Memory B cell (primary cell): ENCODE results near the gene ZNF593OS.
A peak's percentile ranks its signal among the peaks of the same experiment; 100 is the strongest.

Experiments used
- ATAC-seq: fragments of 150-1000 bp; cut with Tn5 transposase; 2 replicates; pipeline ENCODE4 v1.10.0; 2021; ENCODE audit warnings: low read depth, mild to moderate bottlenecking, moderate library complexity
- DNase-seq, 2 donors: peaks; one replicate each; pipeline ENCODE4 v3.0.0; 2022; ENCODE audit warnings: low spot score in 2 of 2
- H3K27ac Mint-ChIP-seq: one replicate; pipeline ENCODE4 v1.8.0; 2022; ENCODE audit warnings: mild to moderate bottlenecking, moderate library complexity, mixed read lengths
- H3K27me3 Mint-ChIP-seq: one replicate; pipeline ENCODE4 v1.8.0; 2022; ENCODE audit warnings: mixed read lengths
- H3K36me3 Mint-ChIP-seq: one replicate; pipeline ENCODE4 v1.8.0; 2022; ENCODE audit warnings: mild to moderate bottlenecking, mixed read lengths
- H3K4me1 Mint-ChIP-seq: one replicate; pipeline ENCODE4 v1.8.0; 2022; ENCODE audit warnings: mixed read lengths
- H3K4me3 Mint-ChIP-seq: one replicate; pipeline ENCODE4 v1.8.0; 2022; ENCODE audit warnings: mild to moderate bottlenecking, moderate library complexity, mixed read lengths
- H3K9me3 Mint-ChIP-seq: one replicate; pipeline ENCODE4 v1.8.0; 2022; ENCODE audit warnings: mixed read lengths

Gene ZNF593OS

GRCh38 chr1:26191739-26192138 lies 20.1 kb upstream of the ZNF593OS start:
- ATAC-seq (no peak), DNase-seq (no peak)
- Mint-ChIP-seq H3K27ac (no peak overlapping the region), H3K36me3 (no peaks in the 10 kb centered on the region), H3K27me3 (peaks cover 4% of the 10 kb centered on the region), H3K4me1 (no peaks in the 10 kb centered on the region), H3K9me3 (no peaks in the 10 kb centered on the region), H3K4me3 (no peak overlapping the region)

GRCh38 chr1:26190373-26190987 lies 18.8 kb upstream of the ZNF593OS start, which contains the start of gene CATSPER4:
Gene CATSPER4, plus strand, starts transcription at chr1:26190602. Its CDS starts 26 bp downstream, at chr1:26190628.
- Mint-ChIP-seq H3K27me3 (peaks cover 4% of the 10 kb centered on the region), H3K9me3 (no peaks in the 10 kb centered on the region), H3K27ac (no peak within 1 kb of the TSS), H3K4me3 (no peak within 1 kb of the TSS), H3K36me3 (no peaks in the 10 kb centered on the region), H3K4me1 (no peaks in the 10 kb centered on the region)
- ATAC-seq, result no peak
- no peak for DNase-seq

GRCh38 chr1:26189751-26190275 lies 18.2 kb upstream of the ZNF593OS start:
- Mint-ChIP-seq H3K27ac (no peak overlapping the region), H3K27me3 (peaks cover 4% of the 10 kb centered on the region), H3K4me1 (no peaks in the 10 kb centered on the region), H3K36me3 (no peaks in the 10 kb centered on the region), H3K9me3 (no peaks in the 10 kb centered on the region), H3K4me3 (no peak overlapping the region)
- ATAC-seq (no peak), DNase-seq (no peak)

- no peaks in the 10 kb centered on the region for H3K9me3 Mint-ChIP-seq
- no peak for ATAC-seq
- no peak overlapping the region for H3K27ac Mint-ChIP-seq
- H3K36me3 Mint-ChIP-seq, result no peaks in the 10 kb centered on the region
- no peaks in the 10 kb centered on the region for H3K4me1 Mint-ChIP-seq
- H3K27me3 Mint-ChIP-seq, result peaks cover 4% of the 10 kb centered on the region
- no peak overlapping the region for H3K4me3 Mint-ChIP-seq
- no peak for DNase-seq
Observed at GRCh38 chr1:26189331-26189730, 17.7 kb upstream of the ZNF593OS start.

GRCh38 chr1:26188477-26188876 lies 16.8 kb upstream of the ZNF593OS start:
- no peak for DNase-seq

GRCh38 chr1:26187882-26188281 lies 16.2 kb upstream of the ZNF593OS start:
- H3K27me3 Mint-ChIP-seq, result peaks cover 2% of the 10 kb centered on the region
- H3K4me1 Mint-ChIP-seq, result no peaks in the 10 kb centered on the region
- H3K27ac Mint-ChIP-seq, result no peak overlapping the region
- H3K36me3 Mint-ChIP-seq, result no peaks in the 10 kb centered on the region
- no peak overlapping the region for H3K4me3 Mint-ChIP-seq
- no peaks in the 10 kb centered on the region for H3K9me3 Mint-ChIP-seq
- no peak for DNase-seq
- ATAC-seq, result no peak

More at GRCh38 chr1:26188477-26188876, 16.8 kb upstream of the ZNF593OS start:
- ATAC-seq, result no peak
- no peak overlapping the region for H3K27ac Mint-ChIP-seq
- no peak overlapping the region for H3K4me3 Mint-ChIP-seq
- H3K27me3 Mint-ChIP-seq, result peaks cover 2% of the 10 kb centered on the region
- H3K4me1 Mint-ChIP-seq, result no peaks in the 10 kb centered on the region
- no peaks in the 10 kb centered on the region for H3K9me3 Mint-ChIP-seq
- no peaks in the 10 kb centered on the region for H3K36me3 Mint-ChIP-seq

- Mint-ChIP-seq H3K4me3 (no peak overlapping the region), H3K27ac (no peak overlapping the region), H3K9me3 (no peaks in the 10 kb centered on the region), H3K27me3 (no peaks in the 10 kb centered on the region), H3K36me3 (no peaks in the 10 kb centered on the region), H3K4me1 (no peaks in the 10 kb centered on the region)
- DNase-seq, result no peak
- ATAC-seq, result no peak
Observed at GRCh38 chr1:26184883-26185282, 13.3 kb upstream of the ZNF593OS start.

- DNase-seq, result no peak
- no peaks in the 10 kb centered on the region for H3K4me1 Mint-ChIP-seq
- ATAC-seq, result no peak
- no peaks in the 10 kb centered on the region for H3K36me3 Mint-ChIP-seq
- no peaks in the 10 kb centered on the region for H3K27me3 Mint-ChIP-seq
- no peak overlapping the region for H3K27ac Mint-ChIP-seq
- H3K4me3 Mint-ChIP-seq, result no peak overlapping the region
- no peaks in the 10 kb centered on the region for H3K9me3 Mint-ChIP-seq
Observed at GRCh38 chr1:26184086-26184485, 12.5 kb upstream of the ZNF593OS start.

- ATAC-seq (no peak), DNase-seq (no peak)
- no peaks in the 10 kb centered on the region for H3K9me3 Mint-ChIP-seq
- H3K27ac Mint-ChIP-seq, result no peak overlapping the region
- H3K4me1 Mint-ChIP-seq, result no peaks in the 10 kb centered on the region
- H3K27me3 Mint-ChIP-seq, result no peaks in the 10 kb centered on the region
- H3K4me3 Mint-ChIP-seq, result no peak overlapping the region
- H3K36me3 Mint-ChIP-seq, result no peaks in the 10 kb centered on the region
Observed at GRCh38 chr1:26182383-26182696, 10.7 kb upstream of the ZNF593OS start.

- Mint-ChIP-seq H3K27me3 (no peaks in the 10 kb centered on the region), H3K27ac (no peak overlapping the region), H3K9me3 (no peaks in the 10 kb centered on the region), H3K36me3 (no peaks in the 10 kb centered on the region), H3K4me3 (no peak overlapping the region), H3K4me1 (no peaks in the 10 kb centered on the region)
- ATAC-seq, result no peak
- DNase-seq, result no peak
Observed at GRCh38 chr1:26181586-26182382, 10.2 kb upstream of the ZNF593OS start.

- H3K27ac Mint-ChIP-seq, result no peak overlapping the region
- H3K4me3 Mint-ChIP-seq, result no peak overlapping the region
- H3K9me3 Mint-ChIP-seq, result no peaks in the 10 kb centered on the region
- H3K36me3 Mint-ChIP-seq, result no peaks in the 10 kb centered on the region
- no peak for DNase-seq
- ATAC-seq, result no peak
- no peaks in the 10 kb centered on the region for H3K4me1 Mint-ChIP-seq
- no peaks in the 10 kb centered on the region for H3K27me3 Mint-ChIP-seq
Observed at GRCh38 chr1:26180010-26180506, 8.4 kb upstream of the ZNF593OS start.

GRCh38 chr1:26177182-26177684 lies 5.6 kb upstream of the ZNF593OS start, which contains the start of gene CNKSR1:
Gene CNKSR1, plus strand, starts transcription at chr1:26177491. Its CDS starts 57 bp downstream, at chr1:26177548.
- no peaks in the 10 kb centered on the region for H3K27me3 Mint-ChIP-seq
- no peaks in the 10 kb centered on the region for H3K9me3 Mint-ChIP-seq
- no peaks in the 10 kb centered on the region for H3K36me3 Mint-ChIP-seq
- ATAC-seq, result no peak
- no peak for DNase-seq
- no peaks in the 10 kb centered on the region for H3K4me1 Mint-ChIP-seq
- no peak within 1 kb of the TSS for H3K4me3 Mint-ChIP-seq
- H3K27ac Mint-ChIP-seq, result no peak within 1 kb of the TSS

- ATAC-seq, result no peak
- Mint-ChIP-seq H3K27ac (no peak overlapping the region), H3K4me1 (peaks cover 7% of the 10 kb centered on the region), H3K4me3 (no peak overlapping the region), H3K36me3 (no peaks in the 10 kb centered on the region), H3K27me3 (no peaks in the 10 kb centered on the region), H3K9me3 (no peaks in the 10 kb centered on the region)
- DNase-seq, result no peak
Observed at GRCh38 chr1:26175346-26175745, 3.7 kb upstream of the ZNF593OS start.

- DNase-seq, result no peak
- peak overlapping the region; percentile 94 for H3K27ac Mint-ChIP-seq
- H3K36me3 Mint-ChIP-seq, result no peaks in the 10 kb centered on the region
- peak overlapping the region; percentile 95 for H3K4me3 Mint-ChIP-seq
- H3K4me1 Mint-ChIP-seq, result peaks cover 11% of the 10 kb centered on the region
- H3K9me3 Mint-ChIP-seq, result no peaks in the 10 kb centered on the region
- no peaks in the 10 kb centered on the region for H3K27me3 Mint-ChIP-seq
- no peak for ATAC-seq
Observed at GRCh38 chr1:26170472-26170821, 1.2 kb downstream of the ZNF593OS start.
